IMR-90 (cell line): ENCODE measurements around the gene KICS2. TPM values are rescaled to one million over a fixed set of nuclear protein-coding genes. Genes with fewer than 3 reads are reported as not detected.

Experiments
- ATAC-seq: fragments of 200-7000 bp; cut with Tn5 transposase; 2 replicates; pipeline ENCODE4 v1.9.1; 2020; ENCODE audit warnings: low read depth, mild to moderate bottlenecking, moderate library complexity
- BruUV-seq: library from RNA; stranded (reverse); fragments of 400-500 nt; replicated peaks from 2 replicates; lab custom pipeline; 2021; lab: Mats Ljungman, UMichigan
- CTCF ChIA-PET: fragments of 300-600 bp; formaldehyde crosslinking; extraction: SDS; loops from one replicate; lab custom pipeline; 2021; ENCODE audit warnings: antibody characterized with exemption; lab: Yijun Ruan, JAX
- POLR2A ChIA-PET: fragments of 300-600 bp; sonication (Branson Sonifier 250); formaldehyde crosslinking; loops from one replicate; lab custom pipeline; 2022; ENCODE audit warnings: antibody characterized with exemption; ENCODE audit not compliant: unreplicated experiment; lab: Charles Lee
- DNase-seq: peaks from one replicate; pipeline ENCODE4 v3.0.0; 2013
- H2AFZ ChIP-seq: replicated peaks from 2 replicates; pipeline ENCODE3; 2013; ENCODE audit warnings: low read length, mild to moderate bottlenecking; ENCODE audit not compliant: poor library complexity
- H2AK5ac ChIP-seq: 2 replicates; pipeline ENCODE4 v1.6.1; 2013; ENCODE audit warnings: low read depth, low read length, inconsistent platforms
- H2AK9ac ChIP-seq: replicated peaks from 2 replicates; pipeline ENCODE3; 2013; ENCODE audit warnings: mild to moderate bottlenecking, low read depth, low read length, moderate library complexity; ENCODE audit not compliant: poor library complexity
- H2BK120ac ChIP-seq: 2 replicates; pipeline ENCODE4 v1.6.1; 2013; ENCODE audit warnings: low read depth, low read length, inconsistent platforms
- H2BK15ac ChIP-seq: 3 replicates; pipeline ENCODE4 v1.6.1; 2013; ENCODE audit warnings: low read depth, low read length, inconsistent platforms
- H2BK20ac ChIP-seq: 2 replicates; pipeline ENCODE4 v1.6.1; 2013; ENCODE audit warnings: low read depth, mild to moderate bottlenecking, inconsistent platforms, low read length, moderate library complexity
- H2BK5ac ChIP-seq: 2 replicates; pipeline ENCODE4 v1.6.1; 2013; ENCODE audit warnings: mild to moderate bottlenecking, low read depth, low read length, inconsistent platforms; ENCODE audit not compliant: poor library complexity, severe bottlenecking
- H3K14ac ChIP-seq: replicated peaks from 2 replicates; pipeline ENCODE4 v1.6.1; 2013; ENCODE audit warnings: low read depth, low read length, inconsistent platforms
- H3K18ac ChIP-seq: 2 replicates; pipeline ENCODE4 v1.6.1; 2013; ENCODE audit warnings: low read depth, low read length, control low read depth
- H3K23ac ChIP-seq: 2 replicates; pipeline ENCODE4 v1.6.1; 2013; ENCODE audit warnings: low read depth, low read length, inconsistent platforms
- H3K27ac ChIP-seq: 2 replicates; pipeline ENCODE4 v1.5.1; 2013; ENCODE audit warnings: mild to moderate bottlenecking, control low read depth, low read length; ENCODE audit not compliant: insufficient read depth
- H3K27me3 ChIP-seq: 2 replicates; pipeline ENCODE4 v1.6.1; 2013; ENCODE audit warnings: low read length; ENCODE audit not compliant: control insufficient read depth, insufficient read depth
- H3K36me3 ChIP-seq: 2 replicates; pipeline ENCODE4 v1.6.1; 2013; ENCODE audit warnings: low read length, mixed read lengths; ENCODE audit not compliant: control insufficient read depth, insufficient read depth
- H3K4ac ChIP-seq: 2 replicates; pipeline ENCODE4 v1.6.1; 2013; ENCODE audit warnings: low read depth, low read length, inconsistent platforms
- H3K4me1 ChIP-seq: 2 replicates; pipeline ENCODE4 v1.6.1; 2013; ENCODE audit warnings: low read length, mixed read lengths; ENCODE audit not compliant: control insufficient read depth, insufficient read depth
- H3K4me2 ChIP-seq: 2 replicates; pipeline ENCODE4 v1.6.1; 2013; ENCODE audit warnings: low read depth, mild to moderate bottlenecking, control low read depth, low read length, moderate library complexity
- H3K4me3 ChIP-seq: 2 replicates; pipeline ENCODE4 v1.5.1; 2013; ENCODE audit warnings: low read depth, mild to moderate bottlenecking, control low read depth, low read length, moderate library complexity; ENCODE audit not compliant: insufficient read depth
- H3K56ac ChIP-seq: 2 replicates; pipeline ENCODE4 v1.6.1; 2013; ENCODE audit warnings: low read length, inconsistent platforms; ENCODE audit not compliant: insufficient read depth; ENCODE audit errors: extremely low read depth
- H3K79me1 ChIP-seq, 2 experiments: 2 replicates each; pipeline ENCODE4 v1.6.1; 2013; ENCODE audit warnings: low read length in 2 of 2, inconsistent platforms in 1 of 2, low read depth in 1 of 2
- H3K9ac ChIP-seq: 2 replicates; pipeline ENCODE4 v1.6.1; 2013; ENCODE audit warnings: low read depth, low read length, control low read depth
- H3K9me1 ChIP-seq: 2 replicates; pipeline ENCODE4 v1.6.1; 2013; ENCODE audit warnings: low read length, inconsistent platforms; ENCODE audit not compliant: insufficient read depth
- H3K9me3 ChIP-seq: 2 replicates; pipeline ENCODE4 v1.6.1; 2013; ENCODE audit warnings: low read length; ENCODE audit not compliant: control insufficient read depth, insufficient read depth
- H4K20me1 ChIP-seq: 2 replicates; pipeline ENCODE4 v1.6.1; 2013; ENCODE audit warnings: low read length, inconsistent platforms; ENCODE audit not compliant: insufficient read depth
- H4K5ac ChIP-seq: 2 replicates; pipeline ENCODE4 v1.6.1; 2013; ENCODE audit warnings: mild to moderate bottlenecking, low read depth, low read length, control low read depth
- H4K8ac ChIP-seq, 2 experiments: 2 replicates each; pipeline ENCODE4 v1.6.1; 2013; ENCODE audit warnings: low read depth in 2 of 2, low read length in 2 of 2, control low read depth in 1 of 2, inconsistent platforms in 1 of 2
- H4K91ac ChIP-seq: 2 replicates; pipeline ENCODE4 v1.6.1; 2013; ENCODE audit warnings: low read depth, low read length, inconsistent platforms; ENCODE audit not compliant: insufficient read depth
- BHLHE40 ChIP-seq: fragments of 150-350 bp; IDR thresholded peaks from 2 replicates; pipeline ENCODE4 v1.6.1; 2016; ENCODE audit warnings: mild to moderate bottlenecking, low read depth, low read length
- CEBPB ChIP-seq: IDR thresholded peaks from 2 replicates; pipeline ENCODE4 v1.6.1; 2012; ENCODE audit warnings: low read depth, low read length, improper control_type of control experiment
- CHD1 ChIP-seq: IDR thresholded peaks from 2 replicates; pipeline ENCODE4 v1.6.1; 2012; ENCODE audit warnings: low read depth, low read length, improper control_type of control experiment
- ELK1 ChIP-seq: fragments of 150-350 bp; IDR thresholded peaks from 2 replicates; pipeline ENCODE4 v1.6.1; 2016; ENCODE audit warnings: low read depth, mild to moderate bottlenecking, low read length, moderate library complexity, borderline replicate concordance
- FOS ChIP-seq: fragments of 150-350 bp; IDR thresholded peaks from 2 replicates; pipeline ENCODE4 v1.6.1; 2016; ENCODE audit warnings: low read depth, low read length
- MAFK ChIP-seq: IDR thresholded peaks from 2 replicates; pipeline ENCODE4 v1.6.1; 2012; ENCODE audit warnings: low read depth, low read length, improper control_type of control experiment
- MAZ ChIP-seq: IDR thresholded peaks from 2 replicates; pipeline ENCODE4 v1.6.1; 2012; ENCODE audit warnings: low read depth, mild to moderate bottlenecking, low read length, improper control_type of control experiment, moderate library complexity, borderline replicate concordance
- MXI1 ChIP-seq: IDR thresholded peaks from 2 replicates; pipeline ENCODE4 v1.6.1; 2012; ENCODE audit warnings: low read depth, mild to moderate bottlenecking, low read length, moderate library complexity, borderline replicate concordance
- NFE2L2 ChIP-seq: fragments of 150-350 bp; IDR thresholded peaks from 2 replicates; pipeline ENCODE4 v1.6.1; 2016; ENCODE audit warnings: low read depth, mild to moderate bottlenecking, low read length
- POLR2A ChIP-seq: IDR thresholded peaks from 2 replicates; pipeline ENCODE4 v1.6.1; 2012; ENCODE audit warnings: mild to moderate bottlenecking, low read depth, low read length
- RAD21 ChIP-seq: IDR thresholded peaks from 2 replicates; pipeline ENCODE4 v1.6.1; 2012; ENCODE audit warnings: low read length, improper control_type of control experiment
- RCOR1 ChIP-seq: IDR thresholded peaks from 2 replicates; pipeline ENCODE4 v1.6.1; 2012; ENCODE audit warnings: mild to moderate bottlenecking, low read length, improper control_type of control experiment; ENCODE audit not compliant: insufficient replicate concordance
- RFX5 ChIP-seq: IDR thresholded peaks from 2 replicates; pipeline ENCODE4 v1.8.0; 2012; ENCODE audit warnings: low read depth, mild to moderate bottlenecking, low read length, moderate library complexity
- SMC3 ChIP-seq: fragments of 150-350 bp; IDR thresholded peaks from 2 replicates; pipeline ENCODE4 v1.6.1; 2016; ENCODE audit warnings: low read depth, mild to moderate bottlenecking, antibody characterized with exemption, low read length, moderate library complexity
- USF2 ChIP-seq: fragments of 150-350 bp; IDR thresholded peaks from 2 replicates; pipeline ENCODE4 v1.6.1; 2017; ENCODE audit warnings: mild to moderate bottlenecking, antibody characterized with exemption, low read length, low read depth
- WGBS, 2 experiments: methylation state at CpG; one replicate each; pipeline versions ENCODE4 v1.1.5 to v1.1.7; 2013; ENCODE audit warnings: missing lambda C conversion rate in 2 of 2; ENCODE audit not compliant: insufficient read length in 1 of 2; ENCODE audit errors: extremely low coverage in 2 of 2; 5-methylcytosine and 5-hydroxymethylcytosine counted together
- dilution Hi-C: fragments of 300-500 bp; cut with HindIII; formaldehyde crosslinking; loops from one replicate; pipeline ENCODE4 v1.14.3; 2018; ENCODE audit warnings: low sequenced_read_pairs; ENCODE audit not compliant: unreplicated experiment
- in situ Hi-C: fragments of 300-500 bp; cut with MboI; formaldehyde crosslinking; loops from 3 replicates; pipeline ENCODE4 v1.14.3; 2019; ENCODE audit warnings: low sequenced_read_pairs, inconsistent platforms, mixed read lengths
- intact Hi-C: fragments of 100-400 bp; cut with micrococcal nuclease; formaldehyde crosslinking; loops from 2 replicates; pipeline ENCODE4 v1.10.0; 2022
- polyA plus RNA-seq, 3 experiments: library from polyadenylated mRNA; depleted of rRNA; stranded (reverse); fragments of >200 nt; gene quantifications; 2 replicates each; pipeline ENCODE4 v1.2.3, GENCODE V29; 2012; ENCODE audit warnings: low replicate concordance in 1 of 3
- total RNA-seq: library from RNA; depleted of rRNA; stranded (reverse); fragments of >200 nt; gene quantifications from 2 replicates; pipeline ENCODE4 v1.2.3, GENCODE V29; 2012
- TF ChIP-seq, protein P1 (sequence below): conservative IDR thresholded peaks from 2 replicates; pipeline ENCODE4 v1.5.1; 2012; ENCODE audit warnings: mild to moderate bottlenecking, low read depth, low read length, improper control_type of control experiment

Gene KICS2
- total and polyA plus RNA-seq, 2 of the 4 experiments (the other 2 are of a cell fraction): 2.4 to 6.1 TPM

- no TSS peak for BruUV-seq
- H2BK5ac ChIP-seq: no peak overlapping the region
- no peak overlapping the region for H3K23ac ChIP-seq
- no peak overlapping the region for H3K4ac ChIP-seq
- H3K4me1 ChIP-seq: no peaks in the 10 kb centered on the region
- H2BK15ac ChIP-seq: no peak overlapping the region
- H2AK9ac ChIP-seq: no peak overlapping the region
- H3K4me3 ChIP-seq: no peak overlapping the region
- H4K91ac ChIP-seq: no peak overlapping the region
- 33% methylated on average over 1 of the region's 2 CpGs; no CpG with 5 or more reads in 1 of the 2 experiments for WGBS, 2 experiments
- no peak overlapping the region for H3K9ac ChIP-seq
- H3K4me2 ChIP-seq: no peak overlapping the region
- no peak for ATAC-seq
- no peaks in the 10 kb centered on the region for H3K79me1 ChIP-seq
- H4K5ac ChIP-seq: no peak overlapping the region
- no peak for TF ChIP-seq ELK1
- TF ChIP-seq MXI1: no peak
- no peak for TF ChIP-seq RFX5
- no peak for TF ChIP-seq RAD21
- no peak for TF ChIP-seq CHD1
- no peak for TF ChIP-seq CEBPB
- TF ChIP-seq POLR2A: no peak
- no peak for TF ChIP-seq BHLHE40
- TF ChIP-seq SMC3: no peak
- TF ChIP-seq, protein P1, sequence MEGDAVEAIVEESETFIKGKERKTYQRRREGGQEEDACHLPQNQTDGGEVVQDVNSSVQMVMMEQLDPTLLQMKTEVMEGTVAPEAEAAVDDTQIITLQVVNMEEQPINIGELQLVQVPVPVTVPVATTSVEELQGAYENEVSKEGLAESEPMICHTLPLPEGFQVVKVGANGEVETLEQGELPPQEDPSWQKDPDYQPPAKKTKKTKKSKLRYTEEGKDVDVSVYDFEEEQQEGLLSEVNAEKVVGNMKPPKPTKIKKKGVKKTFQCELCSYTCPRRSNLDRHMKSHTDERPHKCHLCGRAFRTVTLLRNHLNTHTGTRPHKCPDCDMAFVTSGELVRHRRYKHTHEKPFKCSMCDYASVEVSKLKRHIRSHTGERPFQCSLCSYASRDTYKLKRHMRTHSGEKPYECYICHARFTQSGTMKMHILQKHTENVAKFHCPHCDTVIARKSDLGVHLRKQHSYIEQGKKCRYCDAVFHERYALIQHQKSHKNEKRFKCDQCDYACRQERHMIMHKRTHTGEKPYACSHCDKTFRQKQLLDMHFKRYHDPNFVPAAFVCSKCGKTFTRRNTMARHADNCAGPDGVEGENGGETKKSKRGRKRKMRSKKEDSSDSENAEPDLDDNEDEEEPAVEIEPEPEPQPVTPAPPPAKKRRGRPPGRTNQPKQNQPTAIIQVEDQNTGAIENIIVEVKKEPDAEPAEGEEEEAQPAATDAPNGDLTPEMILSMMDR: no peak
- no peak for TF ChIP-seq MAFK
- TF ChIP-seq MAZ: no peak
- no peak for TF ChIP-seq USF2
- no peak for TF ChIP-seq NFE2L2
- TF ChIP-seq FOS: no peak
- no peak for TF ChIP-seq RCOR1
- no peaks in the 10 kb centered on the region for H3K9me3 ChIP-seq
- peaks cover 13% of the 10 kb centered on the region for H3K27me3 ChIP-seq
- no peak overlapping the region for H4K8ac ChIP-seq
- H3K56ac ChIP-seq: no peak overlapping the region
- no peak overlapping the region for H2AFZ ChIP-seq
- no peak overlapping the region for H2BK120ac ChIP-seq
- no peaks in the 10 kb centered on the region for H4K20me1 ChIP-seq
- dilution Hi-C loops (loop anchor here (25.0 kb wide), 1 partner anchor 431 kb away; the partner anchor contains the start of gene SRGAP1), intact Hi-C loops (no loop called here), in situ Hi-C loops (no loop called here)
- H3K36me3 ChIP-seq: no peaks in the 10 kb centered on the region
- H3K27ac ChIP-seq: no peak overlapping the region
- H3K14ac ChIP-seq: no peak overlapping the region
- H2AK5ac ChIP-seq: no peak overlapping the region
- no peak overlapping the region for H3K18ac ChIP-seq
- no peak overlapping the region for H2BK20ac ChIP-seq
- POLR2A ChIA-PET: no interaction called here
- DNase-seq: no peak
- H3K9me1 ChIP-seq: no peaks in the 10 kb centered on the region; the same call in 1 of the 2 replicates
- CTCF ChIA-PET: no interaction called here
These were observed 46.3 kb upstream of the KICS2 start for GRCh38 chr12:64268409-64268808.
